HEK293 (cell line): ENCODE measurements around the gene BRINP2.
A peak's percentile ranks its signal among the peaks of the same experiment; 100 is the strongest.

ENCODE experiments used
- MEIS1 ChIP-seq: sonication (generic); formaldehyde crosslinking; IDR thresholded peaks from 2 replicates; pipeline ENCODE4 v1.8.1; 2022; ENCODE audit warnings: missing genetic modification reagents, mild to moderate bottlenecking, borderline replicate concordance
- SP2 ChIP-seq: fragments of 450-650 bp; formaldehyde crosslinking; IDR thresholded peaks from 2 replicates; pipeline ENCODE4 v1.5.1; 2016; ENCODE audit warnings: missing biosample characterization, missing genetic modification characterization
- SP7 ChIP-seq: fragments of 450-650 bp; formaldehyde crosslinking; IDR thresholded peaks from 2 replicates; pipeline ENCODE4 v1.5.1; 2016; ENCODE audit warnings: missing biosample characterization, missing genetic modification characterization
- YY2 ChIP-seq: fragments of 450-650 bp; formaldehyde crosslinking; IDR thresholded peaks from 2 replicates; pipeline ENCODE4 v1.5.1; 2016; ENCODE audit warnings: missing biosample characterization, missing genetic modification characterization
- ZBTB1 ChIP-seq: fragments of 450-650 bp; formaldehyde crosslinking; IDR thresholded peaks from 2 replicates; pipeline ENCODE4 v1.5.1; 2016; ENCODE audit warnings: missing biosample characterization, missing genetic modification characterization
- ZNF239 ChIP-seq: fragments of 450-650 bp; formaldehyde crosslinking; IDR thresholded peaks from 2 replicates; pipeline ENCODE4 v1.5.1; 2016; ENCODE audit warnings: missing biosample characterization, missing genetic modification characterization
- ZNF394 ChIP-seq: fragments of 450-650 bp; formaldehyde crosslinking; IDR thresholded peaks from 2 replicates; pipeline ENCODE4 v1.5.1; 2016; ENCODE audit warnings: missing biosample characterization, missing genetic modification characterization, mild to moderate bottlenecking, moderate library complexity, borderline replicate concordance
- ZNF426 ChIP-seq: fragments of 450-650 bp; formaldehyde crosslinking; IDR thresholded peaks from 2 replicates; pipeline ENCODE4 v1.5.1; 2017; ENCODE audit warnings: missing biosample characterization, missing genetic modification characterization, mild to moderate bottlenecking, inconsistent platforms, moderate library complexity
- ZNF529 ChIP-seq: fragments of 450-650 bp; formaldehyde crosslinking; IDR thresholded peaks from 2 replicates; pipeline ENCODE4 v1.5.1; 2017; ENCODE audit warnings: missing genetic modification characterization, missing biosample characterization; ENCODE audit not compliant: insufficient replicate concordance
- ZNF530 ChIP-seq: fragments of 450-650 bp; formaldehyde crosslinking; IDR thresholded peaks from 2 replicates; pipeline ENCODE4 v1.5.1; 2016; ENCODE audit warnings: low read depth, missing biosample characterization, missing genetic modification characterization
- ZNF544 ChIP-seq: fragments of 450-650 bp; formaldehyde crosslinking; IDR thresholded peaks from 2 replicates; pipeline ENCODE4 v1.5.0; 2017; ENCODE audit warnings: missing biosample characterization, missing genetic modification characterization
- ZNF560 ChIP-seq: fragments of 450-650 bp; formaldehyde crosslinking; IDR thresholded peaks from 2 replicates; pipeline ENCODE4 v1.5.1; 2017; ENCODE audit warnings: missing biosample characterization, missing genetic modification characterization, borderline replicate concordance
- ZNF621 ChIP-seq: fragments of 450-650 bp; formaldehyde crosslinking; IDR thresholded peaks from 2 replicates; pipeline ENCODE4 v1.5.1; 2017; ENCODE audit warnings: missing biosample characterization, missing genetic modification characterization
- ZNF777 ChIP-seq: fragments of 450-650 bp; formaldehyde crosslinking; IDR thresholded peaks from 2 replicates; pipeline ENCODE4 v1.5.1; 2017; ENCODE audit warnings: missing biosample characterization, missing genetic modification characterization, borderline replicate concordance
- ZNF837 ChIP-seq: fragments of 450-650 bp; formaldehyde crosslinking; IDR thresholded peaks from 2 replicates; pipeline ENCODE4 v1.5.1; 2016; ENCODE audit warnings: missing biosample characterization, missing genetic modification characterization
- ZSCAN23 ChIP-seq: fragments of 450-650 bp; formaldehyde crosslinking; IDR thresholded peaks from 2 replicates; pipeline ENCODE4 v1.5.1; 2016; ENCODE audit warnings: missing biosample characterization, missing genetic modification characterization
- TF ChIP-seq, protein P1 (sequence below): fragments of 450-650 bp; formaldehyde crosslinking; IDR thresholded peaks from 2 replicates; pipeline ENCODE4 v1.5.1; 2017; ENCODE audit warnings: missing biosample characterization, missing genetic modification characterization
- TF ChIP-seq, protein P2 (sequence below): fragments of 450-650 bp; formaldehyde crosslinking; IDR thresholded peaks from 2 replicates; pipeline ENCODE4 v1.5.1; 2017; ENCODE audit warnings: missing biosample characterization, missing genetic modification characterization
- TF ChIP-seq, protein P3 (sequence below): IDR thresholded peaks from 2 replicates; pipeline ENCODE4 v1.6.1; 2011; ENCODE audit warnings: mild to moderate bottlenecking, low read depth, low read length, borderline replicate concordance
- TF ChIP-seq, protein P4 (sequence below): fragments of 450-650 bp; formaldehyde crosslinking; IDR thresholded peaks from 2 replicates; pipeline ENCODE4 v1.5.1; 2016; ENCODE audit warnings: missing biosample characterization, missing genetic modification characterization, low read depth
- TF ChIP-seq, protein P5 (sequence below): fragments of 450-650 bp; formaldehyde crosslinking; IDR thresholded peaks from 2 replicates; pipeline ENCODE4 v1.5.1; 2016; ENCODE audit warnings: missing biosample characterization, missing genetic modification characterization
- TF ChIP-seq, protein P6 (sequence below): fragments of 450-650 bp; formaldehyde crosslinking; IDR thresholded peaks from 2 replicates; pipeline ENCODE4 v1.5.1; 2016; ENCODE audit warnings: missing biosample characterization, missing genetic modification characterization, borderline replicate concordance
- TF ChIP-seq, protein P7 (sequence below): fragments of 450-650 bp; formaldehyde crosslinking; IDR thresholded peaks from 2 replicates; pipeline ENCODE4 v1.5.1; 2016; ENCODE audit warnings: missing biosample characterization, missing genetic modification characterization
- TF ChIP-seq, protein P8 (sequence below): fragments of 450-650 bp; formaldehyde crosslinking; IDR thresholded peaks from 2 replicates; pipeline ENCODE4 v1.5.1; 2016; ENCODE audit warnings: missing biosample characterization, missing genetic modification characterization

BRINP2 gene

DNA sequence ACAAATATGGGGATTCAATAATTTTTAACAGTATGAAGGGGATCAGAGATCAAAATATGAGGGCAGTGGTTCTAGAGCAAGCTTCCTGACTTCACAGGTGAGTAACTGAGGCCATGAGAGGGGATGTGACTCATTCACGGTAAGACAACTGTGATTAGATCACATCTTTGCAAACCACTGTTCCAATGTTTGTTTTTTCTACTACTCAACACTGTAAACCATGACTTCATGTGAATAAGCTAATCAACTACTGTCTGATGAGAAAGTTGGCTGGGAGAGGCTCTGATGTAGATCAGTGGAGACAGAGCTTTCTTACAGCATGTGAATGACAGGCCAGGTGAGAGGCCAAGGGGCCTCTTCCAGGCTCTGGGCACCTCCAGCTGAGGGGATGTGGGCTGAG lies 84.7 kb downstream of the BRINP2 start (continued):
- TF ChIP-seq ZBTB1 (tag by site-specific recombination) (0 out of 2 replicates have a peak, but pooled peaks have one; percentile 42), ZNF530 (no peak), ZNF394 (tag by site-specific recombination) (peak; percentile 58; the same call in 1 of the 2 replicates), MEIS1 (CRISPR knock-in tag) (no peak), ZNF544 (tag by site-specific recombination) (no peak), ZNF239 (tag by site-specific recombination) (no peak), SP7 (tag by site-specific recombination) (peak; percentile 90), ZNF560 (tag by site-specific recombination) (no peak), ZNF621 (no peak), YY2 (no peak), ZNF837 (tag by site-specific recombination) (no peak), SP2 (tag by site-specific recombination) (0 out of 2 replicates have a peak, but pooled peaks have one; percentile 11), ZSCAN23 (tag by site-specific recombination) (peak; percentile 52), ZNF426 (no peak), ZNF529 (tag by site-specific recombination) (no peak), ZNF777 (no peak)
- TF ChIP-seq, protein P1, sequence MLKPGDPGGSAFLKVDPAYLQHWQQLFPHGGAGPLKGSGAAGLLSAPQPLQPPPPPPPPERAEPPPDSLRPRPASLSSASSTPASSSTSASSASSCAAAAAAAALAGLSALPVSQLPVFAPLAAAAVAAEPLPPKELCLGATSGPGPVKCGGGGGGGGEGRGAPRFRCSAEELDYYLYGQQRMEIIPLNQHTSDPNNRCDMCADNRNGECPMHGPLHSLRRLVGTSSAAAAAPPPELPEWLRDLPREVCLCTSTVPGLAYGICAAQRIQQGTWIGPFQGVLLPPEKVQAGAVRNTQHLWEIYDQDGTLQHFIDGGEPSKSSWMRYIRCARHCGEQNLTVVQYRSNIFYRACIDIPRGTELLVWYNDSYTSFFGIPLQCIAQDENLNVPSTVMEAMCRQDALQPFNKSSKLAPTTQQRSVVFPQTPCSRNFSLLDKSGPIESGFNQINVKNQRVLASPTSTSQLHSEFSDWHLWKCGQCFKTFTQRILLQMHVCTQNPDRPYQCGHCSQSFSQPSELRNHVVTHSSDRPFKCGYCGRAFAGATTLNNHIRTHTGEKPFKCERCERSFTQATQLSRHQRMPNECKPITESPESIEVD: 0 out of 2 replicates have a peak, but pooled peaks have one; percentile 41
- TF ChIP-seq, protein P2, sequence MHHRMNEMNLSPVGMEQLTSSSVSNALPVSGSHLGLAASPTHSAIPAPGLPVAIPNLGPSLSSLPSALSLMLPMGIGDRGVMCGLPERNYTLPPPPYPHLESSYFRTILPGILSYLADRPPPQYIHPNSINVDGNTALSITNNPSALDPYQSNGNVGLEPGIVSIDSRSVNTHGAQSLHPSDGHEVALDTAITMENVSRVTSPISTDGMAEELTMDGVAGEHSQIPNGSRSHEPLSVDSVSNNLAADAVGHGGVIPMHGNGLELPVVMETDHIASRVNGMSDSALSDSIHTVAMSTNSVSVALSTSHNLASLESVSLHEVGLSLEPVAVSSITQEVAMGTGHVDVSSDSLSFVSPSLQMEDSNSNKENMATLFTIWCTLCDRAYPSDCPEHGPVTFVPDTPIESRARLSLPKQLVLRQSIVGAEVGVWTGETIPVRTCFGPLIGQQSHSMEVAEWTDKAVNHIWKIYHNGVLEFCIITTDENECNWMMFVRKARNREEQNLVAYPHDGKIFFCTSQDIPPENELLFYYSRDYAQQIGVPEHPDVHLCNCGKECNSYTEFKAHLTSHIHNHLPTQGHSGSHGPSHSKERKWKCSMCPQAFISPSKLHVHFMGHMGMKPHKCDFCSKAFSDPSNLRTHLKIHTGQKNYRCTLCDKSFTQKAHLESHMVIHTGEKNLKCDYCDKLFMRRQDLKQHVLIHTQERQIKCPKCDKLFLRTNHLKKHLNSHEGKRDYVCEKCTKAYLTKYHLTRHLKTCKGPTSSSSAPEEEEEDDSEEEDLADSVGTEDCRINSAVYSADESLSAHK (tag by site-specific recombination): no peak
- TF ChIP-seq, protein P3, sequence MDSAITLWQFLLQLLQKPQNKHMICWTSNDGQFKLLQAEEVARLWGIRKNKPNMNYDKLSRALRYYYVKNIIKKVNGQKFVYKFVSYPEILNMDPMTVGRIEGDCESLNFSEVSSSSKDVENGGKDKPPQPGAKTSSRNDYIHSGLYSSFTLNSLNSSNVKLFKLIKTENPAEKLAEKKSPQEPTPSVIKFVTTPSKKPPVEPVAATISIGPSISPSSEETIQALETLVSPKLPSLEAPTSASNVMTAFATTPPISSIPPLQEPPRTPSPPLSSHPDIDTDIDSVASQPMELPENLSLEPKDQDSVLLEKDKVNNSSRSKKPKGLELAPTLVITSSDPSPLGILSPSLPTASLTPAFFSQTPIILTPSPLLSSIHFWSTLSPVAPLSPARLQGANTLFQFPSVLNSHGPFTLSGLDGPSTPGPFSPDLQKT: no peak
- TF ChIP-seq, protein P4, sequence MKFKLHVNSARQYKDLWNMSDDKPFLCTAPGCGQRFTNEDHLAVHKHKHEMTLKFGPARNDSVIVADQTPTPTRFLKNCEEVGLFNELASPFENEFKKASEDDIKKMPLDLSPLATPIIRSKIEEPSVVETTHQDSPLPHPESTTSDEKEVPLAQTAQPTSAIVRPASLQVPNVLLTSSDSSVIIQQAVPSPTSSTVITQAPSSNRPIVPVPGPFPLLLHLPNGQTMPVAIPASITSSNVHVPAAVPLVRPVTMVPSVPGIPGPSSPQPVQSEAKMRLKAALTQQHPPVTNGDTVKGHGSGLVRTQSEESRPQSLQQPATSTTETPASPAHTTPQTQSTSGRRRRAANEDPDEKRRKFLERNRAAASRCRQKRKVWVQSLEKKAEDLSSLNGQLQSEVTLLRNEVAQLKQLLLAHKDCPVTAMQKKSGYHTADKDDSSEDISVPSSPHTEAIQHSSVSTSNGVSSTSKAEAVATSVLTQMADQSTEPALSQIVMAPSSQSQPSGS (tag by site-specific recombination): peak; percentile 80
- TF ChIP-seq, protein P5, sequence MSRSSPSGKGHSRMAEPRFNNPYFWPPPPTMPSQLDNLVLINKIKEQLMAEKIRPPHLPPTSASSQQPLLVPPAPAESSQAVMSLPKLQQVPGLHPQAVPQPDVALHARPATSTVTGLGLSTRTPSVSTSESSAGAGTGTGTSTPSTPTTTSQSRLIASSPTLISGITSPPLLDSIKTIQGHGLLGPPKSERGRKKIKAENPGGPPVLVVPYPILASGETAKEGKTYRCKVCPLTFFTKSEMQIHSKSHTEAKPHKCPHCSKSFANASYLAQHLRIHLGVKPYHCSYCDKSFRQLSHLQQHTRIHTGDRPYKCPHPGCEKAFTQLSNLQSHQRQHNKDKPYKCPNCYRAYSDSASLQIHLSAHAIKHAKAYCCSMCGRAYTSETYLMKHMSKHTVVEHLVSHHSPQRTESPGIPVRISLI: peak; percentile 81
- TF ChIP-seq, protein P6, sequence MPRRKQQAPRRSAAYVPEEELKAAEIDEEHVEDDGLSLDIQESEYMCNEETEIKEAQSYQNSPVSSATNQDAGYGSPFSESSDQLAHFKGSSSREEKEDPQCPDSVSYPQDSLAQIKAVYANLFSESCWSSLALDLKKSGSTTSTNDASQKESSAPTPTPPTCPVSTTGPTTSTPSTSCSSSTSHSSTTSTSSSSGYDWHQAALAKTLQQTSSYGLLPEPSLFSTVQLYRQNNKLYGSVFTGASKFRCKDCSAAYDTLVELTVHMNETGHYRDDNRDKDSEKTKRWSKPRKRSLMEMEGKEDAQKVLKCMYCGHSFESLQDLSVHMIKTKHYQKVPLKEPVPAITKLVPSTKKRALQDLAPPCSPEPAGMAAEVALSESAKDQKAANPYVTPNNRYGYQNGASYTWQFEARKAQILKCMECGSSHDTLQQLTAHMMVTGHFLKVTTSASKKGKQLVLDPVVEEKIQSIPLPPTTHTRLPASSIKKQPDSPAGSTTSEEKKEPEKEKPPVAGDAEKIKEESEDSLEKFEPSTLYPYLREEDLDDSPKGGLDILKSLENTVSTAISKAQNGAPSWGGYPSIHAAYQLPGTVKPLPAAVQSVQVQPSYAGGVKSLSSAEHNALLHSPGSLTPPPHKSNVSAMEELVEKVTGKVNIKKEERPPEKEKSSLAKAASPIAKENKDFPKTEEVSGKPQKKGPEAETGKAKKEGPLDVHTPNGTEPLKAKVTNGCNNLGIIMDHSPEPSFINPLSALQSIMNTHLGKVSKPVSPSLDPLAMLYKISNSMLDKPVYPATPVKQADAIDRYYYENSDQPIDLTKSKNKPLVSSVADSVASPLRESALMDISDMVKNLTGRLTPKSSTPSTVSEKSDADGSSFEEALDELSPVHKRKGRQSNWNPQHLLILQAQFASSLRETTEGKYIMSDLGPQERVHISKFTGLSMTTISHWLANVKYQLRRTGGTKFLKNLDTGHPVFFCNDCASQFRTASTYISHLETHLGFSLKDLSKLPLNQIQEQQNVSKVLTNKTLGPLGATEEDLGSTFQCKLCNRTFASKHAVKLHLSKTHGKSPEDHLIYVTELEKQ: peak; percentile 96
- TF ChIP-seq, protein P7, sequence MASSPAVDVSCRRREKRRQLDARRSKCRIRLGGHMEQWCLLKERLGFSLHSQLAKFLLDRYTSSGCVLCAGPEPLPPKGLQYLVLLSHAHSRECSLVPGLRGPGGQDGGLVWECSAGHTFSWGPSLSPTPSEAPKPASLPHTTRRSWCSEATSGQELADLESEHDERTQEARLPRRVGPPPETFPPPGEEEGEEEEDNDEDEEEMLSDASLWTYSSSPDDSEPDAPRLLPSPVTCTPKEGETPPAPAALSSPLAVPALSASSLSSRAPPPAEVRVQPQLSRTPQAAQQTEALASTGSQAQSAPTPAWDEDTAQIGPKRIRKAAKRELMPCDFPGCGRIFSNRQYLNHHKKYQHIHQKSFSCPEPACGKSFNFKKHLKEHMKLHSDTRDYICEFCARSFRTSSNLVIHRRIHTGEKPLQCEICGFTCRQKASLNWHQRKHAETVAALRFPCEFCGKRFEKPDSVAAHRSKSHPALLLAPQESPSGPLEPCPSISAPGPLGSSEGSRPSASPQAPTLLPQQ (tag by site-specific recombination): no peak
- TF ChIP-seq, protein P8, sequence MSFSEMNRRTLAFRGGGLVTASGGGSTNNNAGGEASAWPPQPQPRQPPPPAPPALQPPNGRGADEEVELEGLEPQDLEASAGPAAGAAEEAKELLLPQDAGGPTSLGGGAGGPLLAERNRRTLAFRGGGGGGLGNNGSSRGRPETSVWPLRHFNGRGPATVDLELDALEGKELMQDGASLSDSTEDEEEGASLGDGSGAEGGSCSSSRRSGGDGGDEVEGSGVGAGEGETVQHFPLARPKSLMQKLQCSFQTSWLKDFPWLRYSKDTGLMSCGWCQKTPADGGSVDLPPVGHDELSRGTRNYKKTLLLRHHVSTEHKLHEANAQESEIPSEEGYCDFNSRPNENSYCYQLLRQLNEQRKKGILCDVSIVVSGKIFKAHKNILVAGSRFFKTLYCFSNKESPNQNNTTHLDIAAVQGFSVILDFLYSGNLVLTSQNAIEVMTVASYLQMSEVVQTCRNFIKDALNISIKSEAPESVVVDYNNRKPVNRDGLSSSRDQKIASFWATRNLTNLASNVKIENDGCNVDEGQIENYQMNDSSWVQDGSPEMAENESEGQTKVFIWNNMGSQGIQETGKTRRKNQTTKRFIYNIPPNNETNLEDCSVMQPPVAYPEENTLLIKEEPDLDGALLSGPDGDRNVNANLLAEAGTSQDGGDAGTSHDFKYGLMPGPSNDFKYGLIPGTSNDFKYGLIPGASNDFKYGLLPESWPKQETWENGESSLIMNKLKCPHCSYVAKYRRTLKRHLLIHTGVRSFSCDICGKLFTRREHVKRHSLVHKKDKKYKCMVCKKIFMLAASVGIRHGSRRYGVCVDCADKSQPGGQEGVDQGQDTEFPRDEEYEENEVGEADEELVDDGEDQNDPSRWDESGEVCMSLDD (tag by site-specific recombination): no peak
